ENCODE results near the gene CD180.
"Not testable (repeated sequence)": the region's sequence is repeated elsewhere in the genome, so short reads cannot be mapped to it uniquely, and the experiment has no call there.

The CD180 gene

DNA sequence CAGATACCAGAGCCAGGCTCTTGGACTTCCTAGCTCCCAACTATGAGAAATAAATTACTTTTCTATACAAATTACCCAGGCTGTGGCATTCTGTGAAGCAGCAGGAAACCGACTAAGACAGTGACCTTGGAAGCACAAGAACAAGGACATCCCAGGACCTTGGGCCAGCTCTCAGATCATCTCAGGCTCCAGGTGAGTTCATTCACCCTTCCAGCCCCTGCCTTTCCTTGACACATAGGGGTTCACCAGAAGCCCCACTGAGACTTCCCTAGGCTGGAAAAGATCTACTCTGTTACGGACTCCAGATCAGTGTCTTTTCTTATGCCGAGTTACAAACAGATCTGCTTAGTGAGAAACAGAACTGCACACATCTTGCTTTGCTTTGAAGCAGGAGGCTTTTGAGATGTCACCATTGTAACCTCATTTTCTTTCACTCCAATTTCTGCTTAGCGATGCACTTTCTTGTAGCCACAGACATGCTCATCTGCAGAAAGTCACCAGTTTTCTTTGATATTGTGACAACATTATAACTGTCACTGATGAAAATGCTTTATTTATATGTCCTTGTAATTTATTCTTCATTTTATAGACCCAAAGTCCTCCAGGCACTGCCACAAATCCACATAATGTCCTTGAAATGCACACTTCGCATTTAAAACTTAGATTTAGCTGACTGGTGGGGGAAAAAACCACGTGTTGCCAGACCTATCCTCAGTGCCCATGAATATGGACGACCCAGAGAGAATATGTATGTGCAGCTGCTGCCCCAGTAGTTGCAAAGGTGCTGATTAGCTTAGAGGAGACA, 8.1 kb downstream of the CD180 start:
- no peak for DNase-seq (ENCODE audit: low spot score)

DNA sequence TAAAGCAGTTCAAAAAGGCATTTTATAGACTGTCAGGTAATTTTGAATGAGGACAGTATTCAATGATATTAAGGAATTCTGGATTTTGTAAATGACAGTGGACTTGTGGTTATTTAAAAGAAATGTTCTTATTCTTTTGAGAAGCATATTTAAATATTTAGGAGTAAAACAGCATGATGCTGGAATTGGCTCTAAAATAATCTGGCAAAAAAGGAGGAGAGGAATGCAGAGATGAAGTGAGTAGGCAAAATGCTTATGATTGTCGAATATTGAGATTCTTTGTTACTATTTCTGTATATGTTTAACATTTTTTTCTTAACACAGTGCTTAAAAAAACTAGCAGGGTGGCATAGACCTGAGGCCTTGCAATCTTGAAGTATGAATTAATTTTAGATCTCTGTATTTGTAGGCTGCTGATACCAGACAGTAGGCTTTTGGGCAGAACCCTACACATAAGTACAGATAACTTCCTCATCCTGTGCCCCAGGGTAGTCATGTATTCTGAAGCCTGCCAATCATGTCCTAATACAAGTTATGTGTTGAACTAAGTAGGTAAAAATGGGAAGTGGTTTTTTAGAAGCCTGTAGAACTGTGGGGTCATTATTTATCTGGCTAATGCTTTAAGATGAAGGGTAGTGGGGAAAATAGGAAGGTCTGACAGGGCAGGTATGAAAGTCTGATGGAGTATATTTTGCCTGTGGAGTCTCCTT, 9.4 kb downstream of the CD180 start:
- no peak for DNase-seq (ENCODE audit: low spot score)

DNA sequence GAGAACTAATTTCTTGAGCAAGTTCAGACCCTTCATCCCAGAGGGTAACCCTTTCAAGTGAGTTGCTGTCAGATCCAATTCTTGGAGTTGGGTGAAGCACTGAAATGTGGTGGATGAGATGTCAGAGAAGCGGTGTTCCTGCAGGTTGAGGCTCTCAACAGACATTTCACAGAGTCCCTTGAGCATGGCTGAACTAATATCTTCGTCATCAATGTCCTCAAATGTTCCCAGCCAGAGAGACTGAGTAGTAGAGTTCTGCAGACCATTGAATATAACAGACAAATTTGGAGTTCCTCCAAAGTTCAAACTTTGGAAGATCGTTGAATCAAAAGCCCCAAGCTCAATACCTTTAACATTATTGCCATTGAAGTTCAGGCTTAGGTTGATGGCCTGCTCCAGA, 12.7 kb downstream of the CD180 start:
- DNase-seq (ENCODE audit: low spot score): no peak

DNA sequence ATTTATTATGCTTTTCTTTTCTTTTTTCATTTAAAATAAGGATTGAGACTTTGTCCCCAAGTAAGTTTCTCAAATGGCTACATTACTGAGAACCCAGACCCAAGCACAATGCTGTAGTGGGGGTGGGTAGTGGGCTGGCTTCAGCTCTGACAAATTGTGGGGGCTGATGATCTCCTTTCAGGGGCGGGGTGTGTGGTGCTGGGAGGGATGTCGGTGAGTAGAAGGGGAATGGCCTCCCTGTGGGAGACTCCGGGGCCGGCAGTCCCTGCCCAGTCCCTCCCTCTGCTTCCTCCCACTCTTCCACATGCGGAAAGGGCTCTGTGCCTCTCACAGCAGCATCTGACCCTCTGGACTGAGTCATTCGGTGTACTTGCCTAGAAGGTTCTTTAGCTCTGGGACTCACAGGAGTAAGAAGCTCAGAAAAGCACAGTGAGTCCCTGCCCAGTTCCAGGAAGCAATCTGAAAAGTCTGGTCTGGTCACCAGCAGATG, 14.3 kb downstream of the CD180 start:
- no peak for DNase-seq (ENCODE audit: low spot score)

DNA sequence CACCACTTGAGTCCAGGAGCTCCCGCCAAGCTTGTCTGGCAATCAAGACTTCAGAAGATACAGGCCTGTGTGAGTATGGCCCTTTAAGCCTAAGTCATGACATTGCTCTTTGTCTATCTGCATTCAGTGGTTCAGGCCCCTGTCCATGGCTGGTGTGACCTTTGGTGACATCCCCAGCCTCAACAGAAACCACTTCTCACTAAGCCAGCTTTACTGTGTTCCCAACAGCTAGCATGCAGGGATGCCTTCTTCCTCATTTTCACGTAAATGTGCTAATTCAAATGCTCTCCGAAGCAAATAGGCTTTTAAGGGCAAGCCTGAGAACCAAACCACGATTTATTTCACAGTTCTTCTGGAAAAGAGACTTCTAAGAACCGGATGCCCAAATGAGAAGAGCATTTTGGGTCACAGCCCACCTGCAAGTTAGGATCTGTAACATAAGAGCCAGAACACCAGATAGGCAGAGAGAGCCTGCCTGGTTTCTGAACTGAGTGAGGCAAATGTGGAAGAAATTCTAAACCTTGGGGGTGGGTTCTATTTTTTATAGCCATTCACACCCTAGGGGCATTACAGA, 14.9 kb downstream of the CD180 start:
- DNase-seq (ENCODE audit: low spot score): no peak

DNA sequence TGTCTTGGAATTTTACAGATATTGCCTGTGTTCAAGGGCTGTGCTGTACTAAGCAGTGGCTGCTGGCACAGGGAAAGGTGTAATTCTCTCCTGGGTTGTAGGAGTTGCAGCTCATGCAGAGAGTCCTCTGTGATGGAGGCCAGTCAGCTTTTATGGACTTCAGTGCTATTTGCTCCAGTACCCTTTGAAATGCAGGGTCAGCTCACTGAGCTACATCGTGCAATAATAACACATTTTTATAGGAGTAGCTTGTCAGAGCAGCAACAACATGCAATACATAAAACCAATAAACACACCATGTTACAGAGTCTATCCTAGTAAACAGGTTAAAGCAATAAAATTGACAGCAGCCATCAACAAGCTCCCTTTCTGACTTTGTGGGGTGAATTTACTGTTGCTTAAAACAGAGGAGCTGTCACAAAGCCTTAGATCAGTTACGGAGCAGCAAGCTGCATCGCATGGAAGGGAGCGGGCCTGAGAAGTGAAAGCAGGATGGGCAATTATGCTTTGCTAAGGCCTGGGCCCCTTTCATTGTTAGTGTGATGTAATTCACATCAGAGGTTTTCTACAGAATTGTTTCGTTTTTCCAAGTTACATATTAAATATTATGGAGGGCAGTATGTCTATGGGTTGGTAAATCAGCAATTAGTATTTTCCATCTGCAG, 16.8 kb downstream of the CD180 start:
- no peak for DNase-seq (ENCODE audit: low spot score)

DNA sequence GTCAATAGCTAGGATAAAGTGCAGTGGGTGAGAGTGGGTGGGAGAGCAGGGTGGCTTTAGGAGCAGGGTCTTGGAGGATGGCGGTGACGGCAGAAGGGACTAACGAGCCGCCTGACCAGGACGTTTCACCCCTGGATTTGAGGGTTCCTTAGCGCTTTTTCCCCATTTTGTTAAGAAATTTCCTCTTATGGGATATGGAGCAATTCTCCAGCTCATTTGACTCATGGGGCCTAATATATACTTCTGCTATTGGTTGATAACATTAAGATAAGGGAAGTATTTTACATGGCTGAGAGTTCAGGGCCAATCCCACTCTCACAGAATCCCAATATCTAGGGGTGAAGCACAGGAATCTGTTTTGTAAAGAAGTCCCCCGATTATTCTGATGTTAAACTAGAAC, 17.6 kb downstream of the CD180 start:
- DNase-seq (ENCODE audit: low spot score): no peak

DNA sequence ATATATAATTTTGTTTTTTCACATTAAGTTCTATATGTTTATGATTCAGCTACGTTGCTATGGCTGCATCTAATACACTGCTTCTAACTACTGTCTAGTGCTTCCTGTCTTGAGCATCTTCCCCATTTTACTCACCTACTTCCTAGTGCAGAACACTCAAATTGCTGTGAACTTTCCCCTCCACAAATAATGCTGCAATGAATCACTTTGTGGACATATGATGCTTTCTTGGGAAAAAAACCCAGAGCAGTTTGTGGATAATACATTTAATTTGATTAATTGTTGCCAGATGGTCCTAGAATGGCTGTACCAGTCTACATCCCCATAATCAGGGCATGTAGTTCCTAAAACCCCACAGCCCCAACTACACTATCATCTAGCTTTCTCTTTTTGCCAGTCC, 18.5 kb downstream of the CD180 start:
- no peak for DNase-seq (ENCODE audit: low spot score)

DNA sequence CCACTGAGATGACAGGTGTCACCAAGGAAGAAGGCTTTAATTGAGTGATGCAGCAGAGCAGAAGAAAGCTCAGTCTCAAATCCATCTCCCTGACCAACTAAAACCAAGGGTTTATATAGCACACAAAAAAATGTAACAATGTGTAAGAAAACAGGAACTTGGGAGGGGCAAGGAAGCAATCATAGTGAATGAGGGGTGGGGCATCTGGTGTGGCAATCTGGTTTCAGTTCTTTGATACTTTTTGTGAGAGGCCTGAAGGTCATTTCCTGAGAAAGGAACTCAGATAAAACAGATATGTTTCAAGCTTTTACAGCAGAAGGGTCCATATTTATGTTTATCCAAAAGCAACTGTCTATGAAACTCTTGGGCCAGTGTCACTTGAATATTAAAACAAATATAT, 19.7 kb downstream of the CD180 start:
- no peak for DNase-seq (ENCODE audit: low spot score)

DNA sequence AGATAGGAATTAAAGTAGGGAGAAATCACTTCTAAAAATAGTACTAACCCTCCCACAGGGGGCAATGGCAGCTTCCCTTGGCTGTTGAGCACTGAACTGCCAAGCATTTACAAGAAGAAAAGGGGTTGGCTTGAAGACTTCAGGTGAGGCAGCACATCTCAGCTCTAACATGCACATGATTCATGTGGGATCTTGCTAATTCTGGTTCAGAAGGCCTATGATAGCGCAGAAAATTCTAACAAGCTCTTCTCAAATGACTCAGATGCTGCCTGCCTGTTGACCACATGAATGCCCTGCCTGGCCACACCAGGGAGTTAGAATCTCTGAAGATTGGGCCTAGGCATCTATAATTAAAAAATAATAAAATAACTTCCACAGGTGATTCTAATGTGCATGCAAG, 22.6 kb downstream of the CD180 start:
- DNase-seq (ENCODE audit: low spot score): no peak

DNA sequence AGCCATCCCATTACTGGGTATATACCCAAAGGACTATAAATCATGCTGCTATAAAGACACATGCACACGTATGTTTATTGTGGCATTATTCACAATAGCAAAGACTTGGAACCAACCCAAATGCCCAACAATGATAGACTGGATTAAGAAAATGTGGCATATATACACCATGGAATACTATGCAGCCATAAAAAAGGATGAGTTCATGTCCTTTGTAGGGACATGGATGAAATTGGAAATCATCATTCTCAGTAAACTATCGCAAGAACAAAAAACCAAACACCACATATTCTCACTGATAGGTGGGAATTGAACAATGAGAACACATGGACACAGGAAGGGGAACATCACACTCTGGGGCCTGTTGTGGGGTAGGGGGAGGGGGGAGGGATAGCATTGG, 23.2 kb downstream of the CD180 start:
- not testable (repeated sequence) for DNase-seq (ENCODE audit: low spot score)

DNA sequence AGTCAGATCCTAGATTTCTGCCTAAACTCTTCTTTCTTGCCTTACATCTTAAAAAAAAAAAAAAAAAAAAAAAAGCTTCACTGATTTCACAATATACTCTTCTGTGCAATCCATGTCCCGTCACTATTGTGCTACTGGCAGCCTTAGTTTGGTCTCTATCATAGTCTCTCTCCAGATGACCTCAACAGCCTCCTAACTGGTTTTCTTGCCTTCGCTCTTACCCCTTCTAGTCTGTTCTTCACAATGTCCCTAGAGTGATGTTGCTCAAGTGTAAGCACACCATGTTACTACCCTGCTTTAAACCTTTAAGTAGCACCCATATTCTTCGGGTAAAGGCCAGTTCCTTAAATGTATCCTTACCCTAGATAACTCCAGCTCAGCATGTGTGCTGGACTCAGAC, 25.8 kb downstream of the CD180 start:
- no peak for DNase-seq (ENCODE audit: low spot score)

DNA sequence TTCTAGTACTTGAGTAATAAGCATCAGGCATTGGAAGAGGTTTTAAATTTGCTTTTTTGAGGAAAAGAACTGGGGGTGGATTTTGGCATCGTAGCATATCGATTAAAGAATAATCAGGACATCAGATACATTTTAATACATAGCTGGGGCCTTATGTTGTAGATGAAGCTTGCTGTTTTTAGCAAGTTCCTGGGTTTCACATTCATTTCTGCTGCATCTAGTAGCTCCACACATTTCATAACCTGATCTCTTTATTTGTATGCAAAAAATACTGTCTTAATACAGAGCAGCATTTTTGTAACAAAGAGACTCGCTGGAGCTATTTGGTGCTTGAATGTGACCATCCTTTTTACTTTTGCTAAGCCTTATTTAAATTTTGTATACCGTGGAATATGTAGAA, 28.5 kb downstream of the CD180 start:
- DNase-seq (ENCODE audit: low spot score): no peak

DNA sequence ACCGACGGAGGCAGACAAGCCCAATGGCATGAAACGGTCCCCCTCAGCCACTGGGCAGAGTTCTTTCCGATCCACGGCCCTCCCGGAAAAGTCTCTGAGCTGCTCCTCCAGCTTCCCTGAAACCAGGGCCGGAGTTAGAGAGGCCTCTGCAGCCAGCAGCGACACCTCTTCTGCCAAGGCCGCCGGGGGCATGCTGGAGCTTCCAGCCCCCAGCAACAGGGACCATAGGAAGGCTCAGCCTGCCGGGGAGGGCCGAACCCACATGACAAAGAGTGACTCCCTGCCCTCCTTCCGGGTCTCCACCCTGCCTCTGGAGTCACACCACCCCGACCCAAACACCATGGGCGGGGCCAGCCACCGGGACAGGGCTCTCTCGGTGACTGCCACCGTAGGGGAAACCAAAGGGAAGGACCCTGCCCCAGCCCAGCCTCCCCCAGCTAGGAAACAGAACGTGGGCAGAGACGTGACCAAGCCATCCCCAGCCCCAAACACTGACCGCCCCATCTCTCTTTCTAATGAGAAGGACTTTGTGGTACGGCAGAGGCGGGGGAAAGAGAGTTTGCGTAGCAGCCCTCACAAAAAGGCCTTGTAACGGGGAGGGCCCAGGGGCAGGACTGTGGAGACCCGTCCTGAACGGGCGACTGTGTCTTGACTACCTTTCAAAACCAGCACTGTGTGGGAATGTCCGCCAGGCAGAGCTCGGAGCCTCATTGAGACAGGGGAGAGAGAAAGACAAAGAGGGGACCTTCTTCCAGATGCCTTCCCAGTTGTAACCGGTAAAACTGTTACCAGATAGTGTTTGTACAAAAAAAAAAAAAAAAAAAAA, 29.9 kb downstream of the CD180 start:
- no peak for DNase-seq (ENCODE audit: low spot score)

DNA sequence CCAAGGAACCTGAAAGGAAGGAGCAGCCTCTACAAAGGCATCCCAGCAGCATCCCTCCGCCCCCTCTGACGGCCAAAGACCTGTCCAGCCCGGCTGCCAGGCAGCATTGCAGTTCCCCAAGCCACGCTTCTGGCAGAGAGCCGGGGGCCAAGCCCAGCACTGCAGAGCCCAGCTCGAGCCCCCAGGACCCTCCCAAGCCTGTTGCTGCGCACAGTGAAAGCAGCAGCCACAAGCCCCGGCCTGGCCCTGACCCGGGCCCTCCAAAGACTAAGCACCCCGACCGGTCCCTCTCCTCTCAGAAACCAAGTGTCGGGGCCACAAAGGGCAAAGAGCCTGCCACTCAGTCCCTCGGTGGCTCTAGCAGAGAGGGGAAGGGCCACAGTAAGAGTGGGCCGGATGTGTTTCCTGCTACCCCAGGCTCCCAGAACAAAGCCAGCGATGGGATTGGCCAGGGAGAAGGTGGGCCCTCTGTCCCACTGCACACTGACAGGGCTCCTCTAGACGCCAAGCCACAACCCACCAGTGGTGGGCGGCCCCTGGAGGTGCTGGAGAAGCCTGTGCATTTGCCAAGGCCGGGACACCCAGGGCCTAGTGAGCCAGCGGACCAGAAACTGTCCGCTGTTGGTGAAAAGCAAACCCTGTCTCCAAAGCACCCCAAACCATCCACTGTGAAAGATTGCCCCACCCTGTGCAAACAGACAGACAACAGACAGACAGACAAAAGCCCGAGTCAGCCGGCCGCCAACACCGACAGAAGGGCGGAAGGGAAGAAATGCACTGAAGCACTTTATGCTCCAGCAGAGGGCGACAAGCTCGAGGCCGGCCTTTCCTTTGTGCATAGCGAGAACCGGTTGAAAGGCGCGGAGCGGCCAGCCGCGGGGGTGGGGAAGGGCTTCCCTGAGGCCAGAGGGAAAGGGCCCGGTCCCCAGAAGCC, 30.8 kb downstream of the CD180 start:
- peak; percentile 81 for DNase-seq (ENCODE audit: low spot score)

DNA sequence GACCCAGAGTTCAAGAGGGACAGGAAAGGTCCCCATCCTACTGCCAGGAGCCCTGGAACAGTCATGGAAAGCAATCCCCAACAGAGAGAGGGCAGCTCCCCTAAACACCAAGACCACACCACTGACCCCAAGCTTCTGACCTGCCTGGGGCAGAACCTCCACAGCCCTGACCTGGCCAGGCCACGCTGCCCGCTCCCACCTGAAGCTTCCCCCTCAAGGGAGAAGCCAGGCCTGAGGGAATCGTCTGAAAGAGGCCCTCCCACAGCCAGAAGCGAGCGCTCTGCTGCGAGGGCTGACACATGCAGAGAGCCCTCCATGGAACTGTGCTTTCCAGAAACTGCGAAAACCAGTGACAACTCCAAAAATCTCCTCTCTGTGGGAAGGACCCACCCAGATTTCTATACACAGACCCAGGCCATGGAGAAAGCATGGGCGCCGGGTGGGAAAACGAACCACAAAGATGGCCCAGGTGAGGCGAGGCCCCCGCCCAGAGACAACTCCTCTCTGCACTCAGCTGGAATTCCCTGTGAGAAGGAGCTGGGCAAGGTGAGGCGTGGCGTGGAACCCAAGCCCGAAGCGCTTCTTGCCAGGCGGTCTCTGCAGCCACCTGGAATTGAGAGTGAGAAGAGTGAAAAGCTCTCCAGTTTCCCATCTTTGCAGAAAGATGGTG, 31.6 kb downstream of the CD180 start:
- DNase-seq (ENCODE audit: low spot score): no peak

DNA sequence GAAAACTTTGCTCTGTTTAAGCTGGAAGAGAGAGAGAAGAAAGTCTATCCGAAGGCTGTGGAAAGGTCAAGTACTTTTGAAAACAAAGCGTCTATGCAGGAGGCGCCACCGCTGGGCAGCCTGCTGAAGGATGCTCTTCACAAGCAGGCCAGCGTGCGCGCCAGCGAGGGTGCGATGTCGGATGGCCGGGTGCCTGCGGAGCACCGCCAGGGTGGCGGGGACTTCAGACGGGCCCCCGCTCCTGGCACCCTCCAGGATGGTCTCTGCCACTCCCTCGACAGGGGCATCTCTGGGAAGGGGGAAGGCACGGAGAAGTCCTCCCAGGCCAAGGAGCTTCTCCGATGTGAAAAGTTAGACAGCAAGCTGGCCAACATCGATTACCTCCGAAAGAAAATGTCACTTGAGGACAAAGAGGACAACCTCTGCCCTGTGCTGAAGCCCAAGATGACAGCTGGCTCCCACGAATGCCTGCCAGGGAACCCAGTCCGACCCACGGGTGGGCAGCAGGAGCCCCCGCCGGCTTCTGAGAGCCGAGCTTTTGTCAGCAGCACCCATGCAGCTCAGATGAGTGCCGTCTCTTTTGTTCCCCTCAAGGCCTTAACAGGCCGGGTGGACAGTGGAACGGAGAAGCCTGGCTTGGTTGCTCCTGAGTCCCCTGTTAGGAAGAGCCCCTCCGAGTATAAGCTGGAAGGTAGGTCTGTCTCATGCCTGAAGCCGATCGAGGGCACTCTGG, 32.6 kb downstream of the CD180 start:
- no peak for DNase-seq (ENCODE audit: low spot score)

DNA sequence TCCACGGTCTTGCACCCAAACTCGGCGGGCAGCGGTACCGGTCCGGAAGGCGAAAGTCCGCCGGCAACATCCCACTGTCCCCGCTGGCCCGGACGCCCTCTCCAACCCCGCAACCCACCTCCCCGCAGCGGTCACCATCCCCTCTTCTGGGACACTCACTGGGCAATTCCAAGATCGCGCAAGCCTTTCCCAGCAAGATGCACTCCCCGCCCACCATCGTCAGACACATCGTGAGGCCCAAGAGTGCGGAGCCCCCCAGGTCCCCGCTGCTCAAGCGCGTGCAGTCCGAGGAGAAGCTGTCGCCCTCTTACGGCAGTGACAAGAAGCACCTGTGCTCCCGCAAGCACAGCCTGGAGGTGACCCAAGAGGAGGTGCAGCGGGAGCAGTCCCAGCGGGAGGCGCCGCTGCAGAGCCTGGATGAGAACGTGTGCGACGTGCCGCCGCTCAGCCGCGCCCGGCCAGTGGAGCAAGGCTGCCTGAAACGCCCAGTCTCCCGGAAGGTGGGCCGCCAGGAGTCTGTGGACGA, 33.3 kb downstream of the CD180 start:
- DNase-seq (ENCODE audit: low spot score): no peak

DNA sequence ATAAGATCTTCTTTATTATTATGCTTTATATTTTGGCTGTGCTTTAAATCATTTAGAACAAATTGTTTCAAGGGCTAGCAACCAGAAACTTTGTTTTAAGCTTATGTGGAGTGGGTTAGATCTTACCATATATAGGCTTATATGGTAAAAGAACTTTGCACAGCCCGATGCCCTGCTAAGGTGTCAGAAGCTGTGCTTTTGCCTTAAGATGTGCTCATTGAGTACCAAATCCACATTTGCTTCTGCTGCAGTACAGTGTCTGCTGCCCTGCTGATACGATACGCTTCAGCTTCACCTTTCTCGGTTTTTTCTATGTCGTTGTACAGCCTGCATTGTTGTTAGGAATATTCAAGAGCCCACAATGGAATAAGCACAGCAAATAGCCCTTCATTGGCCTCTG, 34.8 kb downstream of the CD180 start:
- DNase-seq (ENCODE audit: low spot score): no peak
